ENCODE results near the gene PLOD1. TPM values are rescaled to one million over a fixed set of nuclear protein-coding genes. Genes with fewer than 3 reads are reported as not detected.

The PLOD1 gene
- total RNA-seq, 4 donors from 2014 or later, result 52.8 to 87.9 (median 64.0) TPM

GRCh38 chr1:12011998-12012397 lies 77.5 kb downstream of the PLOD1 start:
- Histone ChIP-seq H3K9me3 (no peaks in the 10 kb centered on the region), H3K36me3 (peaks cover 0 to 63% (median 19%) of the 10 kb centered on the region in 3 donors), H3K27me3 (no peaks in the 10 kb centered on the region), H3K27ac (no peak overlapping the region), H3K4me1 (no peaks in the 10 kb centered on the region), H3K4me3 (no peak overlapping the region)
- 87 to 97% methylated on average over 4 of the region's 4 CpGs for WGBS, 2 donors
- TF ChIP-seq EP300 (IDR thresholded peaks at IDR 0.05) (no peak), CTCF (IDR thresholded peaks at IDR 0.05) (no peak), POLR2A (IDR thresholded peaks at IDR 0.05) (no peak)
- no peak for DNase-seq (ENCODE audit: low spot score in 2 of 2)

GRCh38 chr1:12012560-12013316 lies 78.2 kb downstream of the PLOD1 start:
- Histone ChIP-seq H3K4me3 (no peak overlapping the region), H3K36me3 (peaks cover 0 to 56% (median 14%) of the 10 kb centered on the region in 3 donors), H3K27ac (no peak overlapping the region), H3K27me3 (no peaks in the 10 kb centered on the region), H3K9me3 (no peaks in the 10 kb centered on the region), H3K4me1 (no peaks in the 10 kb centered on the region)
- DNase-seq (ENCODE audit: low spot score in 2 of 2), result no peak
- 90 to 93% methylated on average over 8 of the region's 8 CpGs for WGBS, 2 donors
- TF ChIP-seq CTCF (IDR thresholded peaks at IDR 0.05) (no peak), EP300 (IDR thresholded peaks at IDR 0.05) (no peak), POLR2A (IDR thresholded peaks at IDR 0.05) (no peak)

GRCh38 chr1:12014141-12014991 lies 79.8 kb downstream of the PLOD1 start:
- peaks cover 0 to 3% (median 0%) of the 10 kb centered on the region in 4 donors for H3K4me1 ChIP-seq
- WGBS, 2 donors, result 73 to 76% methylated on average over 15 to 16 of the region's 16 CpGs
- H3K9me3 ChIP-seq, result no peaks in the 10 kb centered on the region
- TF ChIP-seq EP300 (IDR thresholded peaks at IDR 0.05) (no peak), POLR2A (IDR thresholded peaks at IDR 0.05) (no peak), CTCF (IDR thresholded peaks at IDR 0.05) (no peak)
- no peak overlapping the region for H3K4me3 ChIP-seq
- no peak for DNase-seq (ENCODE audit: low spot score in 2 of 2)
- H3K27ac ChIP-seq, result peak overlapping the region in 2 of 4 donors; percentile 43 to 59
- no peaks in the 10 kb centered on the region for H3K27me3 ChIP-seq
- H3K36me3 ChIP-seq, result peaks cover 0 to 41% (median 14%) of the 10 kb centered on the region in 3 donors

- no peak for TF ChIP-seq EP300 (IDR thresholded peaks at IDR 0.05)
- no peak for TF ChIP-seq CTCF (IDR thresholded peaks at IDR 0.05)
- no peak for TF ChIP-seq POLR2A (IDR thresholded peaks at IDR 0.05)
- no peak overlapping the region for H3K4me3 ChIP-seq
- H3K36me3 ChIP-seq, result peaks cover 0 to 35% (median 11%) of the 10 kb centered on the region in 3 donors
- peak overlapping the region in 2 of 4 donors; percentile 34 to 59 for H3K27ac ChIP-seq
- 85 to 88% methylated on average over 10 of the region's 10 CpGs for WGBS, 2 donors
- H3K4me1 ChIP-seq, result peaks cover 0 to 5% (median 1%) of the 10 kb centered on the region in 4 donors
- H3K27me3 ChIP-seq, result no peaks in the 10 kb centered on the region
- H3K9me3 ChIP-seq, result no peaks in the 10 kb centered on the region
- no peak for DNase-seq (ENCODE audit: low spot score in 2 of 2)
These were observed 80.5 kb downstream of the PLOD1 start for GRCh38 chr1:12015001-12015491.

Data from tibial nerve (tissue), 4 donors.